Measurements from ENCODE around the gene PSAP.

The PSAP gene

DNA sequence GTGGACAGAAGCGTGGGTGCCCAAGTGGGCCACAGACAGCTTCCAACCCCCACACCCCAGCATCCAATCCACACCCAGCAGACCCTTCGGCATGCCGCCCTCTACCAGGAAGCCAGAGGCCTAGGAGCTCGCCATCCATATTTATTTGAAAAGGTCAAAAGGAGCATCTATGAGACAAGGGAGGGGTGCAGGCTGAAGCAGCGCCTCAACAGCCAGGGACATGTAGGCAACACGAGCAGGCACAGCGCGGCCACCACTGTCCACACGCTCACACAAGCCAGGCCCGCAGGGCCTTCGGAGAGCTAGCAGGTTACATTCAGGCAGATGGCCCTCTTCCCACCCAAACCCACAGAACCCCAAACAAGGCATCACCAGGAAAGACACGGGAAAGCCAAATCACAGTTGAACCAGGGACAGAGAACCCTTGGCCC is 34.6 kb downstream of the PSAP start:
- DNase-seq (ENCODE audit: low read depth, low spot score), result no peak
- no peaks in the 10 kb centered on the region for H3K9me3 ChIP-seq (ENCODE audit: control insufficient read depth, insufficient read depth, low read length)
- no CpG with 5 or more reads among the region's 12 CpGs for WGBS (ENCODE audit: insufficient coverage, insufficient read length)
- no peak overlapping the region for H3K27ac ChIP-seq (ENCODE audit: low read length)
- H3K36me3 ChIP-seq (ENCODE audit: control insufficient read depth, insufficient read depth, low read length), result peaks cover 43% of the 10 kb centered on the region
- H3K4me1 ChIP-seq (ENCODE audit: control insufficient read depth, insufficient read depth, low read length), result 0 out of 2 replicates have a peak, but pooled peaks cover 2% of the 10 kb centered on the region
- no peaks in the 10 kb centered on the region for H3K27me3 ChIP-seq (ENCODE audit: control insufficient read depth, insufficient read depth, low read length)
- H3K4me3 ChIP-seq (ENCODE audit: low read length), result no peak overlapping the region

DNA sequence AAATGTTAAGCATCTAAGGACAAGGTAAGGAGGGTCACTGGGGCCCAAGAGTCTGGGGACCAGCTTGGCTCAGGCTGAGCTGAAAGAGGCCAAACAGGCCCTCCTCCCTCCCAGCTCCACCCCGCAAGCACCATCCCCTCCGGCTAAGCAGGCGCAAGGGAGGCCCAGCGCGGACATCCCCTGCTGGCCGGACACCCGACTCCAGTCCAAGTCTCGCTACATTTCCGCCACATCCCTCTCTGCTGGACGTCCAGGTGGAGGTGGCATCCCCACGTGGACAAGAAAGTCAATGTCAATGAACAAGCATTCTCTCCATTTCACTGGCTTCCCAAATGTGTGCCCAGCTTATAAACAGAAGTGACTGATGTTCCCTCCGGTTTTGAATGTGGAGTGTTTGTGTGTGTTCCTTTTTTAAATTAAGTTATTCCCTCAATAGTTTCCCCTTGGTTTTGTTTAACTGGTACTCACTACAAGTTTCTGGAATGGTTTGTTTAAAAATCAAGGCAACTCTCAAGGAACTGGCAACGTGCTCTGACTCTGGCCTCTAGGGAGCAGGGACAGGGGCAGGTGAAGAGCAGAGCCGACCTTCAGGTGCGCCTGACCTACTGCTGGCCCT is 35.4 kb downstream of the PSAP start:
- no peak for DNase-seq (ENCODE audit: low read depth, low spot score)
- H3K4me3 ChIP-seq (ENCODE audit: low read length), result no peak overlapping the region
- 0 out of 2 replicates have a peak, but pooled peaks cover 2% of the 10 kb centered on the region for H3K4me1 ChIP-seq (ENCODE audit: control insufficient read depth, insufficient read depth, low read length)
- no CpG with 5 or more reads among the region's 15 CpGs for WGBS (ENCODE audit: insufficient coverage, insufficient read length)
- H3K27ac ChIP-seq (ENCODE audit: low read length), result no peak overlapping the region
- H3K9me3 ChIP-seq (ENCODE audit: control insufficient read depth, insufficient read depth, low read length), result no peaks in the 10 kb centered on the region
- H3K36me3 ChIP-seq (ENCODE audit: control insufficient read depth, insufficient read depth, low read length), result peaks cover 38% of the 10 kb centered on the region
- H3K27me3 ChIP-seq (ENCODE audit: control insufficient read depth, insufficient read depth, low read length), result no peaks in the 10 kb centered on the region

DNA sequence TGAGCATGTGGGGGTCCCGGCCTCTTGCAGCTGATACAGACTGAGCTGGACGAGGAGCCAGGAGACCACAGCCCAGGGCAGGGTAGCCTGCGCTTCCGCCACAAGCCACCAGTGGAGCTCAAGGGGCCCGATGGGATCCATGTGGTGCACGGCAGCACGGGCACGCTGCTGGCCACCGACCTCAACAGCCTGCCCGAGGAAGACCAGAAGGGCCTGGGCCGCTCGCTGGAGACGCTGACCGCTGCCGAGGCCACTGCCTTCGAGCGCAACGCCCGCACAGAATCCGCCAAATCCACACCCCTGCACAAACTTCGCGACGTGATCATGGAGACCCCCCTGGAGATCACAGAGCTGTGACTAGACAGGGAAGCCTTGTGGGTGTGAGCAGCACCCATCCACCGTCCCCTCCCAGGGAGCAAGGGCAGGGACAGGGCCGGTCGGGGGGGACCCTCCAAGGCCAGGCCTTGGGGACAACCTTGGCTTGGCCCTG is 36.1 kb downstream of the PSAP start:
- no peaks in the 10 kb centered on the region for H3K9me3 ChIP-seq (ENCODE audit: control insufficient read depth, insufficient read depth, low read length)
- H3K27me3 ChIP-seq (ENCODE audit: control insufficient read depth, insufficient read depth, low read length), result no peaks in the 10 kb centered on the region
- 0 out of 2 replicates have a peak, but pooled peaks cover 2% of the 10 kb centered on the region for H3K4me1 ChIP-seq (ENCODE audit: control insufficient read depth, insufficient read depth, low read length)
- H3K4me3 ChIP-seq (ENCODE audit: low read length), result no peak overlapping the region
- peaks cover 31% of the 10 kb centered on the region for H3K36me3 ChIP-seq (ENCODE audit: control insufficient read depth, insufficient read depth, low read length)
- H3K27ac ChIP-seq (ENCODE audit: low read length), result no peak overlapping the region
- no CpG with 5 or more reads among the region's 26 CpGs for WGBS (ENCODE audit: insufficient coverage, insufficient read length)
- no peak for DNase-seq (ENCODE audit: low read depth, low spot score)

DNA sequence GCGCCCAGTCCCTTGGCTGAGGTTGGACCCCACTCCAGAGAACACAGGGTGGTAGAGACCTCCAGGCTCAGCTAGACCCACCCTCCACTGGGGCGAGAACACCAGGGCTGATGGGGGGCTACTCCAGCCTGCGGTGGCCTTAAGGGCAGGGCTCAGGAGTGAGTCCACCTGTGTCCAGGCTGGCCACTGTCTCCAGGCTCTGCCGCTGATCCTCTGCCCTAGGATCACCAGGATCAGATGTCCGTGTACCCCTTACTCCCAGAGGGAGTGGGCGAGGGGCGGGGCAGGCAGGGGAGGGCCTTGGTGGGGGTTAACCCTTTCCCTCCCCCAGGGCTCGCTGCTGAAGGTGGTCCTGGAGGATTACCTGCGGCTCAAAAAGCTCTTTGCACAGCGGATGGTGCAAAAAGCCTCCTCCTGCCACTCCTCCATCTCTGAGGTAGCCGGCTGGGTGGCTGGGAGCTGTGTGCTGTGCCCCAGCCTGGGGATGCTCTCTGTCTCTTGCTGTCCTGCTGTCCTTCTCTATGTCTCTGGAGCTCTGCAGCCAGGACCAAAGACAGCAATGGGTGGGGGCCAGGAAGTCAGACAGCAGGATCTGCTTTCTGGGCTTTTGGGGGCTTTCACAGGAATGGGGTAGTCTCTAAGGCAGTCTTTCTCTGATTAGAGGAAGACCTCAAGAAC is 38.0 kb downstream of the PSAP start:
- H3K4me3 ChIP-seq (ENCODE audit: low read length), result no peak overlapping the region
- DNase-seq (ENCODE audit: low read depth, low spot score), result no peak
- H3K9me3 ChIP-seq (ENCODE audit: control insufficient read depth, insufficient read depth, low read length), result no peaks in the 10 kb centered on the region
- peaks cover 21% of the 10 kb centered on the region for H3K36me3 ChIP-seq (ENCODE audit: control insufficient read depth, insufficient read depth, low read length)
- WGBS (ENCODE audit: insufficient coverage, insufficient read length), result no CpG with 5 or more reads among the region's 11 CpGs
- H3K27me3 ChIP-seq (ENCODE audit: control insufficient read depth, insufficient read depth, low read length), result no peaks in the 10 kb centered on the region
- H3K4me1 ChIP-seq (ENCODE audit: control insufficient read depth, insufficient read depth, low read length), result 0 out of 2 replicates have a peak, but pooled peaks cover 2% of the 10 kb centered on the region
- H3K27ac ChIP-seq (ENCODE audit: low read length), result no peak overlapping the region

DNA sequence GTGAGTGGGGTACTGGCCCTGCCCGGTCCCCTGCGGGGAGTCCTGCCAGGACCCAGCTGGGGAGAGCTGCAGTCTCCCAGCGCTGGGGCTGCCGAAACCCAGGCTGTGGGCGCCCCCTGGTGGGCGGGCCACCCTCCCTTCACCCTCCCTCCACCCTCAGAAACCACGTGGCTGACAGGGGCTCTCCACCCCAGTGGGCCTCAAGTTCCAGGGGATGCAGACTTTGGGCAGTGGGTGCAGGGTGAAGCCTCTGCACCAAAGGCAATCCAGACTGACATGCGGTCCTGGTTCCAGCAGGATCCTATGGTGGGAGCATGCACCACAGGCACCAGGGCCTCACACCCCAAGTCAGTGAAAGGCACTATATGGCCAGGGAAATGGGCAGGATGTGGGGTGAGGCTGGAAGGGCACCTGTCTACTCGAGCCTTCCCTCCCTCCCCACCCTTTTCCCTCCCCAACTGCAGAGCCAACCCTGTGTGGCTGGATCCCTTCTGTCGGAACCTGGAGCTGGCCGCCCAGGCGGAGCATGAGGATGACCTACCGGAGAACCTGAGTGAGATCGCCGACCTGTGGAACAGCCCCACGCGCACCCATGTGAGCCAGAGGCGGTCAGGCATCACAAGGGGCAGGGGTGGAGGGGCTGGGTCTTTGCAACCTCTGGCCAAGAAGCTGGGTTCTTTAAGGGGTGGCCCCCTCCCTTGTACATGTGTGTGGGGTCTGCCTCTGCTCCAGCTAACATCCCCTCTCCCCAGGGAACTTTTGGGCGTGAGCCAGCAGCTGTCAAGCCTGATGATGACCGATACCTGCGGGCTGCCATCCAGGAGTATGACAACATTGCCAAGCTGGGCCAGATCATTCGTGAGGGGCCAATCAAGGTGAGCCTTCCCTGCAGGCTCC is 38.8 kb downstream of the PSAP start:
- H3K9me3 ChIP-seq (ENCODE audit: control insufficient read depth, insufficient read depth, low read length), result no peaks in the 10 kb centered on the region
- peaks cover 13% of the 10 kb centered on the region for H3K36me3 ChIP-seq (ENCODE audit: control insufficient read depth, insufficient read depth, low read length)
- WGBS (ENCODE audit: insufficient coverage, insufficient read length), result no CpG with 5 or more reads among the region's 22 CpGs
- 0 out of 2 replicates have a peak, but pooled peaks cover 2% of the 10 kb centered on the region for H3K4me1 ChIP-seq (ENCODE audit: control insufficient read depth, insufficient read depth, low read length)
- H3K4me3 ChIP-seq (ENCODE audit: low read length), result no peak overlapping the region
- H3K27me3 ChIP-seq (ENCODE audit: control insufficient read depth, insufficient read depth, low read length), result no peaks in the 10 kb centered on the region
- H3K27ac ChIP-seq (ENCODE audit: low read length), result no peak overlapping the region
- no peak for DNase-seq (ENCODE audit: low read depth, low spot score)

DNA sequence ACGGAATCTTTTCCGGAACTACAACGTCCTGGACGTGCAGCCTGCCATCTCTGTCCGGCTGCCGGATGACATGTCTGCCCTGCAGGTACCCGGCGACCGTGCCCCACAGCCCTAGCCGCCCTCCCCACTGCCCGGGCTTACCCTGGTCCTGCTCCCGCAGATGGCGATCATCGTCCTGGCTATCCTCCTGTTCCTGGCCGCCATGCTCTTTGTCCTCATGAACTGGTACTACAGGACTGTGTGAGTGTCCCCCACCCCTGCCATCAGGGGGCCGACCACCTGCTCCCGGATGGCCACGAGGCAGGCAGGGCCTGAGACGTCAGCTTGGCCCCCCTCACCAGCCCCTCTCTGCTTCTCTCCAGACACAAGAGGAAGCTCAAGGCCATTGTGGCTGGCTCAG is 39.7 kb downstream of the PSAP start:
- Histone ChIP-seq H3K9me3 (ENCODE audit: control insufficient read depth, insufficient read depth, low read length) (no peaks in the 10 kb centered on the region), H3K27ac (ENCODE audit: low read length) (no peak overlapping the region), H3K27me3 (ENCODE audit: control insufficient read depth, insufficient read depth, low read length) (no peaks in the 10 kb centered on the region), H3K4me1 (ENCODE audit: control insufficient read depth, insufficient read depth, low read length) (0 out of 2 replicates have a peak, but pooled peaks cover 2% of the 10 kb centered on the region), H3K36me3 (ENCODE audit: control insufficient read depth, insufficient read depth, low read length) (peaks cover 10% of the 10 kb centered on the region), H3K4me3 (ENCODE audit: low read length) (no peak overlapping the region)
- no CpG with 5 or more reads among the region's 19 CpGs for WGBS (ENCODE audit: insufficient coverage, insufficient read length)
- no peak for DNase-seq (ENCODE audit: low read depth, low spot score)

DNA sequence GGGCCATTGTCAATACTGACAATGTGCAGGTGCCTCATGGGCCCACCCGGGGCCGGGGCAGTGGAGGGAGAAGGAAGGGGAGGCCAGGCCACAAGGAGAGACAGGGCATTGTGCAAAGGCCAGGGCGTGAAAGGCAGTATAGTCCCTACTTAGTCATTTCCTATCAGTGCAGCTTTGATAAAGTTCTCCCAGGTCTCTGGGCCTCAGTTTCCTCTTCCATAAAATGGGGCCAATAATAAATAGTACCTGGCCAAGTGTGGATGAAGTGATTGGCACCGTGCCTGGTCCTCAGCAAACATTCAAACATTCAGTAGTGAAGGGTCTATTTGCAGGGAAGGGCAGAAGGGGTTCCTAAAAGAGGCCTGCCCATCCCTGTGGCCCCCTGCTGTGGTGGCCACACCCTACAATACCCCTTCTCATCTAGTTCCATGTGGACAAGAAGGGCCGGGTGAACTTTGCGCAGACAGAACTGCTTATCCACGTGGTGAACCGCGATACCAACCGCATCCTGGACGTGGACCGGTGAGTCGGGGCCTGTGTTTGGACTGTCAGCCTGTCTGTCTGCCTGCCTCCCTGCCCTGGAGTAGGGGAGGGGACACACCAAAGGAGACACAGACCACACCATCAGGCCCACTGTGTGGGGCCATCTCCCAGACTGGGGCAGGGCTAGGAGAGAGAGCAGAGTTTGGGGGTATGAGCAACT is 40.9 kb downstream of the PSAP start:
- Histone ChIP-seq H3K4me3 (ENCODE audit: low read length) (no peak overlapping the region), H3K27me3 (ENCODE audit: control insufficient read depth, insufficient read depth, low read length) (peaks cover 2% of the 10 kb centered on the region; the same call in 1 of the 2 replicates), H3K36me3 (ENCODE audit: control insufficient read depth, insufficient read depth, low read length) (peaks cover 5% of the 10 kb centered on the region; the same call in 1 of the 2 replicates), H3K27ac (ENCODE audit: low read length) (no peak overlapping the region), H3K9me3 (ENCODE audit: control insufficient read depth, insufficient read depth, low read length) (no peaks in the 10 kb centered on the region), H3K4me1 (ENCODE audit: control insufficient read depth, insufficient read depth, low read length) (peaks cover 5% of the 10 kb centered on the region; the same call in 1 of the 2 replicates)
- WGBS (ENCODE audit: insufficient coverage, insufficient read length), result no CpG with 5 or more reads among the region's 13 CpGs
- no peak for DNase-seq (ENCODE audit: low read depth, low spot score)

DNA sequence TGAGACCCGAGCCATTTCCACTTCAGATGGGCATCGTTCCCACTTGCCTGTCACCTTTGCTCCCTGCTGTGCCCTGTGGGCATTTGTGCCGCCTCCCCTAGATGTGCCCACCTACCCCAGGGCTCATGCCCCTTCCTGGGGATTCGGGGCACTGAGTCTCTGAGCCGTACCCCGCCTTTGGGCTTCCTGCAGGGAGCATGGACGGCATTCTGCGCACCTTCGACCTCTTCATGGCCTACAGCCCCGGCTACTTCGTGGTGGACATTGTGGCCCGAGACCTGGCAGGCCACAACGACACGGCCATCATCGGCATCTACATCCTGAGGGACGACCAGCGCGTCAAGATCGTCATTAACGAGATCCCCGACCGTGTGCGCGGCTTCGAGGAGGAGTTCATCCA is 41.4 kb downstream of the PSAP start:
- Histone ChIP-seq H3K4me1 (ENCODE audit: control insufficient read depth, insufficient read depth, low read length) (peaks cover 5% of the 10 kb centered on the region; the same call in 1 of the 2 replicates), H3K36me3 (ENCODE audit: control insufficient read depth, insufficient read depth, low read length) (peaks cover 3% of the 10 kb centered on the region; the same call in 1 of the 2 replicates), H3K27me3 (ENCODE audit: control insufficient read depth, insufficient read depth, low read length) (peaks cover 5% of the 10 kb centered on the region; the same call in 1 of the 2 replicates), H3K9me3 (ENCODE audit: control insufficient read depth, insufficient read depth, low read length) (no peaks in the 10 kb centered on the region), H3K27ac (ENCODE audit: low read length) (no peak overlapping the region), H3K4me3 (ENCODE audit: low read length) (no peak overlapping the region)
- no CpG with 5 or more reads among the region's 25 CpGs for WGBS (ENCODE audit: insufficient coverage, insufficient read length)
- no peak for DNase-seq (ENCODE audit: low read depth, low spot score)

DNA sequence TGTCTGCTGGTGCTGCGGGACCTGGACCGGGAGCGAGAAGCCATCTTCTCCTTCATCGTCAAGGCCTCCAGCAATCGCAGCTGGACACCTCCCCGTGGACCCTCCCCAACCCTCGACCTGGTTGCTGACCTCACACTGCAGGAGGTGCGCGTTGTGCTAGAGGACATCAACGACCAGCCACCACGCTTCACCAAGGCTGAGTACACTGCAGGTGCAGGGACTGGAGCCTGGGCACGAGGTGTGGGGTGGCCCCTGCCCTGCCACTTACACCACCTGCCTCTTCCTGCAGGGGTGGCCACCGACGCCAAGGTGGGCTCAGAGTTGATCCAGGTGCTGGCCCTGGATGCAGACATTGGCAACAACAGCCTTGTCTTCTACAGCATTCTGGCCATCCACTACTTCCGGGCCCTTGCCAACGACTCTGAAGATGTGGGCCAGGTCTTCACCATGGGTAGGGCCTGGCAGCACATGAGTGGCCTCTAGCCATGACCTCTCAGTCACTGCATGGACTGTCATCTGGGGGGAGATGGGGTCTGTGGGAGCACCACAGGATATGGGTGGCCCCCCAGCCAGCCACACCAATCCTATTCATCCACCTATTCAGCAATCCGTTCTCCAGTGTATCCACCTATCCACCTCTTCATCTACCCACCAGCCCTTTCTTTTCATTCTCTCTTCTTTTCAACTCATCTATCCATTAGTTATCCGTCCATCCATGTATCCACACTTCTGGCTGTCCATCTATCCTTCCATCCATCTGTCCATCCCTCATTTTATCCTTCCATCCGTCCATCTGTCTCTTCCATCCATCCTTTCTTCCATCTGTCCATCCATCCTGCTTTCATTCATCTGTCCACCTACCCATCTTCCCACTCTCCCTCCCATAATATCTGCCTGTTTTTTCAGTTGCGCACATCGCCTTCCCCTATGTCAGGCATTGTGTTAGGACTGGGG is 43.2 kb downstream of the PSAP start:
- no peak overlapping the region for H3K4me3 ChIP-seq (ENCODE audit: low read length)
- no peak overlapping the region for H3K27ac ChIP-seq (ENCODE audit: low read length)
- 100% methylated on average over 1 of the region's 21 CpGs for WGBS (ENCODE audit: insufficient coverage, insufficient read length)
- H3K4me1 ChIP-seq (ENCODE audit: control insufficient read depth, insufficient read depth, low read length), result peaks cover 5% of the 10 kb centered on the region; the same call in 1 of the 2 replicates
- no peaks in the 10 kb centered on the region for H3K9me3 ChIP-seq (ENCODE audit: control insufficient read depth, insufficient read depth, low read length)
- H3K36me3 ChIP-seq (ENCODE audit: control insufficient read depth, insufficient read depth, low read length), result peaks cover 3% of the 10 kb centered on the region; the same call in 1 of the 2 replicates
- peaks cover 5% of the 10 kb centered on the region; the same call in 1 of the 2 replicates for H3K27me3 ChIP-seq (ENCODE audit: control insufficient read depth, insufficient read depth, low read length)
- no peak for DNase-seq (ENCODE audit: low read depth, low spot score)
